ENCODE measurements around the gene GNAT2.

The GNAT2 gene

GRCh38 chr1:109565241-109565640 is 54.2 kb downstream of the GNAT2 start (continued):
- TF ChIP-seq ZNF221 (tag by site-specific recombination; IDR thresholded peaks at IDR 0.05; ENCODE audit: borderline replicate concordance) = no peak
- TF ChIP-seq ZNF514 (tag by site-specific recombination; IDR thresholded peaks at IDR 0.05) = no peak
- TF ChIP-seq ZIC2 (tag by site-specific recombination; IDR thresholded peaks at IDR 0.05) = no peak
- TF ChIP-seq ZNF157 (tag by site-specific recombination; IDR thresholded peaks at IDR 0.05) = no peak
- TF ChIP-seq HOXD13 (CRISPR knock-in tag; IDR thresholded peaks at IDR 0.05; ENCODE audit: borderline replicate concordance) = no peak
- TF ChIP-seq ZFP37 (tag by site-specific recombination; IDR thresholded peaks at IDR 0.05) = no peak
- TF ChIP-seq KLF7 (tag by site-specific recombination; IDR thresholded peaks at IDR 0.05; ENCODE audit: borderline replicate concordance) = no peak
- TF ChIP-seq OSR2 (tag by site-specific recombination; IDR thresholded peaks at IDR 0.05) = no peak

GRCh38 chr1:109564194-109564878 is 55.1 kb downstream of the GNAT2 start:
- Histone ChIP-seq H3K4me1 (ENCODE audit: control insufficient read depth, insufficient read depth, low read length) (peaks cover 13% of the 10 kb centered on the region), H3K4me3 (ENCODE audit: low read depth, low read length) (no peak overlapping the region), H3K9me3 (ENCODE audit: control insufficient read depth, insufficient read depth, low read depth, low read length) (no peaks in the 10 kb centered on the region), H3K36me3 (ENCODE audit: control insufficient read depth in 2 of 2, insufficient read depth in 1 of 2, low read length in 2 of 2) (no peaks in the 10 kb centered on the region; a peak in 1 of 3 replicates), H3K27ac (ENCODE audit: extremely low read depth, low read depth, low read length) (no peak overlapping the region)
- TF ChIP-seq GFI1B (tag by site-specific recombination; IDR thresholded peaks at IDR 0.05) (no peak), ZBTB21 (tag by site-specific recombination; IDR thresholded peaks at IDR 0.05) (no peak), PRDM1 (tag by site-specific recombination; IDR thresholded peaks at IDR 0.05) (peak; percentile 64), SALL2 (tag by site-specific recombination; IDR thresholded peaks at IDR 0.05; ENCODE audit: borderline replicate concordance) (no peak)
- CTCF ChIA-PET = interaction anchor here (0.6 to 1.0 kb wide), 4 partner anchors 18 to 210 kb away, joined by 3 to 6 read pairs (median 4); no protein-coding TSS in a partner anchor
- POLR2A ChIA-PET = no interaction called here

DNA sequence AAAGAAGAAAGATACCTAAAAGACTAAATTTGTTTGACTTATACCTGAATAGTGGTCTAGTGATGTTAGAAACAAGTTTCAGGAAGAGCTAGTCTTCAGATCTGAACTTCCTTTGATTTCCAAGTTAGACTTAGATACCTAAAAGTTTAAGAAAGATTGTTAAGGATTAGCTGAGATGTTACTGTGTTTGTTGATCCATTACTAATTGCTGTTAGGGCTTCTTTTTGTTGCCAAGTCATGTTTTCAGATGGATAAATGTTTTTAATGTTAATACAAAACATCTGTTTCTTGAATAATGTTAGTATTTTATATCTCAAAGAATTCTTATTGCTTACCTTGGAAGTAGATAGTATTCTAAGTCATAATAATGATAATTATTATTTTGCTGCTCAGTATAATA is 59.4 kb downstream of the GNAT2 start:
- Histone ChIP-seq H3K4me1 (ENCODE audit: control insufficient read depth, insufficient read depth, low read length) (peaks cover 8% of the 10 kb centered on the region), H3K36me3 (ENCODE audit: control insufficient read depth in 2 of 2, insufficient read depth in 1 of 2, low read length in 2 of 2) (peaks cover 0 to 6% of the 10 kb centered on the region in 2 experiments; a peak in 2 of 3 replicates), H3K27ac (ENCODE audit: extremely low read depth, low read depth, low read length) (no peak overlapping the region), H3K4me3 (ENCODE audit: low read depth, low read length) (no peak overlapping the region), H3K9me3 (ENCODE audit: control insufficient read depth, insufficient read depth, low read depth, low read length) (no peaks in the 10 kb centered on the region)
- TF ChIP-seq ZNF664 (tag by site-specific recombination; IDR thresholded peaks at IDR 0.05) (peak; percentile 93), ZNF585B (tag by site-specific recombination; IDR thresholded peaks at IDR 0.05) (no peak), SP2 (tag by site-specific recombination; IDR thresholded peaks at IDR 0.05) (no peak)
- ChIA-PET POLR2A (interaction anchor here (4.3 kb wide), 1 partner anchor 11 kb away, joined by 32 read pairs; the partner anchor contains the start of gene GNAI3), CTCF (interaction anchor here (0.6 to 2.2 kb wide), 12 partner anchors 9 to 427 kb away, joined by 3 to 7 read pairs (median 3); partner anchors contain the start of genes AHCYL1 and GNAI3)

- TF ChIP-seq ZNF707 (tag by site-specific recombination; IDR thresholded peaks at IDR 0.05) (no peak), ZFHX2 (tag by site-specific recombination; conservative IDR thresholded peaks at IDR 0.05) (no peak), ZNF521 (tag by site-specific recombination; IDR thresholded peaks at IDR 0.05) (no peak), HIC1 (tag by site-specific recombination; IDR thresholded peaks at IDR 0.05) (no peak), ELK4 (IDR thresholded peaks at IDR 0.05; ENCODE audit: borderline replicate concordance, low read depth, low read length) (no peak)
- TF ChIP-seq, protein P1, sequence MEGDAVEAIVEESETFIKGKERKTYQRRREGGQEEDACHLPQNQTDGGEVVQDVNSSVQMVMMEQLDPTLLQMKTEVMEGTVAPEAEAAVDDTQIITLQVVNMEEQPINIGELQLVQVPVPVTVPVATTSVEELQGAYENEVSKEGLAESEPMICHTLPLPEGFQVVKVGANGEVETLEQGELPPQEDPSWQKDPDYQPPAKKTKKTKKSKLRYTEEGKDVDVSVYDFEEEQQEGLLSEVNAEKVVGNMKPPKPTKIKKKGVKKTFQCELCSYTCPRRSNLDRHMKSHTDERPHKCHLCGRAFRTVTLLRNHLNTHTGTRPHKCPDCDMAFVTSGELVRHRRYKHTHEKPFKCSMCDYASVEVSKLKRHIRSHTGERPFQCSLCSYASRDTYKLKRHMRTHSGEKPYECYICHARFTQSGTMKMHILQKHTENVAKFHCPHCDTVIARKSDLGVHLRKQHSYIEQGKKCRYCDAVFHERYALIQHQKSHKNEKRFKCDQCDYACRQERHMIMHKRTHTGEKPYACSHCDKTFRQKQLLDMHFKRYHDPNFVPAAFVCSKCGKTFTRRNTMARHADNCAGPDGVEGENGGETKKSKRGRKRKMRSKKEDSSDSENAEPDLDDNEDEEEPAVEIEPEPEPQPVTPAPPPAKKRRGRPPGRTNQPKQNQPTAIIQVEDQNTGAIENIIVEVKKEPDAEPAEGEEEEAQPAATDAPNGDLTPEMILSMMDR (tag by site-specific recombination; IDR thresholded peaks at IDR 0.05) = no peak
- Histone ChIP-seq H3K27ac (ENCODE audit: extremely low read depth, low read depth, low read length) (no peak overlapping the region), H3K36me3 (ENCODE audit: control insufficient read depth in 2 of 2, insufficient read depth in 1 of 2, low read length in 2 of 2) (peaks cover 0 to 6% of the 10 kb centered on the region in 2 experiments; a peak in 1 of 3 replicates), H3K4me3 (ENCODE audit: low read depth, low read length) (no peak overlapping the region), H3K9me3 (ENCODE audit: control insufficient read depth, insufficient read depth, low read depth, low read length) (no peaks in the 10 kb centered on the region), H3K4me1 (ENCODE audit: control insufficient read depth, insufficient read depth, low read length) (peaks cover 4% of the 10 kb centered on the region)
- ChIA-PET POLR2A (interaction anchor here (4.3 kb wide), 1 partner anchor 8 kb away, joined by 32 read pairs; the partner anchor contains the start of gene GNAI3), CTCF (interaction anchor here (0.6 kb wide), 1 partner anchor 30 kb away, joined by 4 read pairs; no protein-coding TSS in a partner anchor)
Observed at GRCh38 chr1:109557520-109557919, 61.9 kb downstream of the GNAT2 start.
